ENCODE measurements around the gene EDN3. TPM values are rescaled to one million over a fixed set of nuclear protein-coding genes. Genes with fewer than 3 reads are reported as not detected.

The EDN3 gene
- total RNA-seq (2014; rRNA removed; shearing (Covaris generic)) = not detected in 2 replicates

GRCh38 chr20:59300333-59301081, at the start of gene EDN3:
TSS of gene EDN3 (plus strand) at chr20:59300611. CDS start at chr20:59300813, 202 bp downstream.

Other genes with a start within 250 kb of the EDN3 start
- not detected in 2 replicates for gene ZNF831, start 136.8 kb upstream of the EDN3 start, total RNA-seq (2014; rRNA removed; shearing (Covaris generic))

Measured in A375 (cell line).